GM23338 (cell line): ENCODE data around the gene GOLGA8A.

Experiments
- CTCF ChIP-seq, 2 experiments: fragments of 200-600 bp in 1 of 2; sonication (generic) in 1 of 2; conservative IDR thresholded peaks; 2 replicates each; pipeline versions ENCODE4 v1.5.1 to v1.6.1; 2016 to 2017; ENCODE audit warnings: antibody characterized with exemption in 2 of 2, low read depth in 2 of 2, mild to moderate bottlenecking in 2 of 2, moderate library complexity in 1 of 2
- EZH2 ChIP-seq: fragments of 200-600 bp; sonication (generic); IDR thresholded peaks from one replicate; pipeline ENCODE4 v1.8.0; 2017; ENCODE audit warnings: antibody characterized with exemption, mild to moderate bottlenecking, low read depth; ENCODE audit not compliant: unreplicated experiment
- REST ChIP-seq: IDR thresholded peaks from one replicate; pipeline ENCODE4 v1.6.1; 2018; ENCODE audit warnings: antibody characterized with exemption; ENCODE audit not compliant: unreplicated experiment

- no peak for TF ChIP-seq REST
- no peak for TF ChIP-seq CTCF (conservative IDR thresholded peaks at IDR 0.05; ENCODE audit: low read depth in 2 of 2)
- no peak for TF ChIP-seq EZH2
These were observed 22.8 kb upstream of the GOLGA8A start for GRCh38 chr15:34460451-34460850.
